Astrocyte (in vitro differentiated cells and primary cell): Measurements from ENCODE around the gene DCUN1D1. TPM values are rescaled to one million over a fixed set of nuclear protein-coding genes. Genes with fewer than 3 reads are reported as not detected.

ENCODE experiments used
- DNase-seq: peaks from one replicate; pipeline ENCODE4 v3.0.0-alpha.2; 2010; ENCODE audit warnings: low read depth
- FAIRE-seq: peaks from 2 replicates; lab custom pipeline; 2011; peaks lifted over from hg19 to GRCh38; lab: Jason Lieb, UNC
- H2AFZ ChIP-seq: 2 replicates; pipeline ENCODE4 v1.6.0; 2012; ENCODE audit warnings: low read depth, low read length, inconsistent platforms
- H3K27ac ChIP-seq: 2 replicates; pipeline ENCODE4 v1.5.1; 2011; ENCODE audit warnings: low read depth, low read length, inconsistent platforms
- H3K27me3 ChIP-seq: 2 replicates; pipeline ENCODE4 v1.6.0; 2011; ENCODE audit warnings: low read length, inconsistent platforms; ENCODE audit not compliant: insufficient read depth
- H3K36me3 ChIP-seq: 2 replicates; pipeline ENCODE4 v1.5.1; 2011; ENCODE audit warnings: low read length, inconsistent platforms; ENCODE audit not compliant: insufficient read depth
- H3K4me1 ChIP-seq: 2 replicates; pipeline ENCODE4 v1.5.1; 2011; ENCODE audit warnings: low read length, inconsistent platforms; ENCODE audit not compliant: insufficient read depth
- H3K4me2 ChIP-seq: 2 replicates; pipeline ENCODE4 v1.6.0; 2012; ENCODE audit warnings: low read length, inconsistent platforms
- H3K4me3 ChIP-seq: 2 replicates; pipeline ENCODE4 v1.5.1; 2011; ENCODE audit warnings: low read depth, mild to moderate bottlenecking, low read length, inconsistent platforms; ENCODE audit not compliant: insufficient read depth
- H3K79me2 ChIP-seq: 2 replicates; pipeline ENCODE4 v1.6.0; 2012; ENCODE audit warnings: mild to moderate bottlenecking, low read length, inconsistent platforms; ENCODE audit not compliant: insufficient read depth
- H3K9ac ChIP-seq: 2 replicates; pipeline ENCODE4 v1.6.0; 2012; ENCODE audit warnings: mild to moderate bottlenecking, low read length, inconsistent platforms
- H3K9me3 ChIP-seq: 2 replicates; pipeline ENCODE4 v1.5.1; 2012; ENCODE audit warnings: low read depth, mild to moderate bottlenecking, low read length, inconsistent platforms; ENCODE audit not compliant: insufficient read depth
- H4K20me1 ChIP-seq: 2 replicates; pipeline ENCODE4 v1.6.0; 2012; ENCODE audit warnings: low read length, inconsistent platforms; ENCODE audit not compliant: insufficient read depth
- H3K27ac Mint-ChIP-seq: one replicate; pipeline ENCODE4 v1.8.0; 2021; ENCODE audit warnings: mild to moderate bottlenecking, mixed read lengths; ENCODE audit not compliant: unreplicated experiment
- H3K27me3 Mint-ChIP-seq: one replicate; pipeline ENCODE4 v1.8.0; 2021; ENCODE audit warnings: low read depth, mixed read lengths; ENCODE audit not compliant: unreplicated experiment
- H3K36me3 Mint-ChIP-seq: one replicate; pipeline ENCODE4 v1.8.0; 2021; ENCODE audit warnings: low read depth, mixed read lengths; ENCODE audit not compliant: unreplicated experiment
- H3K4me1 Mint-ChIP-seq: one replicate; pipeline ENCODE4 v1.8.0; 2021; ENCODE audit warnings: low read depth, mixed read lengths; ENCODE audit not compliant: unreplicated experiment
- H3K4me3 Mint-ChIP-seq: one replicate; pipeline ENCODE4 v1.8.0; 2021; ENCODE audit warnings: mild to moderate bottlenecking, moderate library complexity, mixed read lengths; ENCODE audit not compliant: unreplicated experiment
- H3K9me3 Mint-ChIP-seq: one replicate; pipeline ENCODE4 v1.8.0; 2021; ENCODE audit warnings: mild to moderate bottlenecking, mixed read lengths; ENCODE audit not compliant: unreplicated experiment
- EZH2 ChIP-seq: IDR thresholded peaks from 2 replicates; pipeline ENCODE4 v1.6.1; 2012; ENCODE audit warnings: mild to moderate bottlenecking, low read length, inconsistent platforms; ENCODE audit not compliant: insufficient read depth
- total RNA-seq: library from RNA; stranded (reverse); gene quantifications from 2 replicates; pipeline ENCODE4 v1.2.1, GENCODE V29; 2021
- TF ChIP-seq, protein P1 (sequence below): IDR thresholded peaks from 2 replicates; pipeline ENCODE4 v1.5.1; 2011; ENCODE audit warnings: low read depth, mild to moderate bottlenecking, inconsistent platforms, low read length, moderate library complexity; ENCODE audit not compliant: insufficient read depth

Gene DCUN1D1
- total RNA-seq, 1 donor from 2014 or later = 50.2 TPM

GRCh38 chr3:182964179-182964578 lies 16.2 kb downstream of the DCUN1D1 start:
- Mint-ChIP-seq H3K9me3 (no peaks in the 10 kb centered on the region), H3K4me1 (peaks cover 24% of the 10 kb centered on the region), H3K36me3 (peaks cover 4% of the 10 kb centered on the region), H3K4me3 (no peak overlapping the region), H3K27ac (no peak overlapping the region), H3K27me3 (no peaks in the 10 kb centered on the region)
- H2AFZ ChIP-seq = no peak overlapping the region
- H3K4me3 ChIP-seq = no peak overlapping the region
- H3K4me1 ChIP-seq = no peaks in the 10 kb centered on the region
- DNase-seq (no peak), FAIRE-seq (no peak)
- TF ChIP-seq, protein P1, sequence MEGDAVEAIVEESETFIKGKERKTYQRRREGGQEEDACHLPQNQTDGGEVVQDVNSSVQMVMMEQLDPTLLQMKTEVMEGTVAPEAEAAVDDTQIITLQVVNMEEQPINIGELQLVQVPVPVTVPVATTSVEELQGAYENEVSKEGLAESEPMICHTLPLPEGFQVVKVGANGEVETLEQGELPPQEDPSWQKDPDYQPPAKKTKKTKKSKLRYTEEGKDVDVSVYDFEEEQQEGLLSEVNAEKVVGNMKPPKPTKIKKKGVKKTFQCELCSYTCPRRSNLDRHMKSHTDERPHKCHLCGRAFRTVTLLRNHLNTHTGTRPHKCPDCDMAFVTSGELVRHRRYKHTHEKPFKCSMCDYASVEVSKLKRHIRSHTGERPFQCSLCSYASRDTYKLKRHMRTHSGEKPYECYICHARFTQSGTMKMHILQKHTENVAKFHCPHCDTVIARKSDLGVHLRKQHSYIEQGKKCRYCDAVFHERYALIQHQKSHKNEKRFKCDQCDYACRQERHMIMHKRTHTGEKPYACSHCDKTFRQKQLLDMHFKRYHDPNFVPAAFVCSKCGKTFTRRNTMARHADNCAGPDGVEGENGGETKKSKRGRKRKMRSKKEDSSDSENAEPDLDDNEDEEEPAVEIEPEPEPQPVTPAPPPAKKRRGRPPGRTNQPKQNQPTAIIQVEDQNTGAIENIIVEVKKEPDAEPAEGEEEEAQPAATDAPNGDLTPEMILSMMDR = no peak
- no peak for TF ChIP-seq EZH2
- no peak overlapping the region for H3K27ac ChIP-seq
- peaks cover 39% of the 10 kb centered on the region for H3K79me2 ChIP-seq
- H3K9me3 ChIP-seq = no peaks in the 10 kb centered on the region
- H3K36me3 ChIP-seq = no peaks in the 10 kb centered on the region
- H3K4me2 ChIP-seq = no peak overlapping the region
- H4K20me1 ChIP-seq = peaks cover 17% of the 10 kb centered on the region
- H3K27me3 ChIP-seq = no peaks in the 10 kb centered on the region
- no peak overlapping the region for H3K9ac ChIP-seq

- TF ChIP-seq EZH2 = no peak
- TF ChIP-seq, protein P1 = no peak
- H3K4me2 ChIP-seq = no peak overlapping the region
- Mint-ChIP-seq H3K27me3 (no peaks in the 10 kb centered on the region), H3K9me3 (no peaks in the 10 kb centered on the region), H3K4me3 (peak overlapping the region; percentile 50), H3K4me1 (peaks cover 10% of the 10 kb centered on the region), H3K36me3 (peaks cover 6% of the 10 kb centered on the region), H3K27ac (no peak overlapping the region)
- no peak overlapping the region for H2AFZ ChIP-seq
- no peaks in the 10 kb centered on the region for H3K27me3 ChIP-seq
- DNase-seq = no peak
- no peaks in the 10 kb centered on the region for H3K9me3 ChIP-seq
- H3K27ac ChIP-seq = no peak overlapping the region
- peaks cover 19% of the 10 kb centered on the region for H3K79me2 ChIP-seq
- H4K20me1 ChIP-seq = peaks cover 9% of the 10 kb centered on the region
- H3K4me1 ChIP-seq = no peaks in the 10 kb centered on the region
- no peak overlapping the region for H3K4me3 ChIP-seq
- no peaks in the 10 kb centered on the region for H3K36me3 ChIP-seq
- H3K9ac ChIP-seq = no peak overlapping the region
- no peak for FAIRE-seq
Observed at GRCh38 chr3:182962166-182962565, 18.2 kb downstream of the DCUN1D1 start.

- H3K4me1 Mint-ChIP-seq = peaks cover 10% of the 10 kb centered on the region
- H3K27ac Mint-ChIP-seq = no peak overlapping the region
- Histone ChIP-seq H3K4me1 (no peaks in the 10 kb centered on the region), H3K4me3 (no peak overlapping the region), H3K4me2 (no peak overlapping the region), H3K79me2 (no peaks in the 10 kb centered on the region), H3K27ac (no peak overlapping the region), H3K27me3 (no peaks in the 10 kb centered on the region), H3K9me3 (no peaks in the 10 kb centered on the region), H4K20me1 (no peaks in the 10 kb centered on the region), H3K9ac (no peak overlapping the region), H2AFZ (no peak overlapping the region), H3K36me3 (no peaks in the 10 kb centered on the region)
- H3K36me3 Mint-ChIP-seq = peaks cover 8% of the 10 kb centered on the region
- DNase-seq = no peak
- no peaks in the 10 kb centered on the region for H3K9me3 Mint-ChIP-seq
- H3K4me3 Mint-ChIP-seq = no peak overlapping the region
- FAIRE-seq = no peak
- H3K27me3 Mint-ChIP-seq = no peaks in the 10 kb centered on the region
- no peak for TF ChIP-seq EZH2
- TF ChIP-seq, protein P1 = no peak
Observed at GRCh38 chr3:182959474-182960350, 20.6 kb downstream of the DCUN1D1 start.
